Fibroblast of pulmonary artery (primary cell): ENCODE data around the gene RNF212.
"Not testable (repeated sequence)": the region's sequence is repeated elsewhere in the genome, so short reads cannot be mapped to it uniquely, and the experiment has no call there.

ENCODE experiments used
- DNase-seq: peaks from one replicate; pipeline ENCODE4 v3.0.0-alpha.2; 2010; ENCODE audit warnings: low read depth
- H3K4me3 ChIP-seq: replicated peaks from 2 replicates; pipeline ENCODE4 v1.5.1; 2011; ENCODE audit warnings: low read depth, mild to moderate bottlenecking, control low read depth, low read length, moderate library complexity
- CTCF ChIP-seq: IDR thresholded peaks from 2 replicates; pipeline ENCODE4 v1.5.1; 2011; ENCODE audit warnings: mild to moderate bottlenecking, control low read depth, low read length, inconsistent platforms; ENCODE audit errors: missing control alignments

RNF212 gene

GRCh38 chr4:1060121-1060520 lies 53.2 kb downstream of the RNF212 start:
- DNase-seq, result no peak
- TF ChIP-seq CTCF, result no peak
- no peak overlapping the region for H3K4me3 ChIP-seq

DNA sequence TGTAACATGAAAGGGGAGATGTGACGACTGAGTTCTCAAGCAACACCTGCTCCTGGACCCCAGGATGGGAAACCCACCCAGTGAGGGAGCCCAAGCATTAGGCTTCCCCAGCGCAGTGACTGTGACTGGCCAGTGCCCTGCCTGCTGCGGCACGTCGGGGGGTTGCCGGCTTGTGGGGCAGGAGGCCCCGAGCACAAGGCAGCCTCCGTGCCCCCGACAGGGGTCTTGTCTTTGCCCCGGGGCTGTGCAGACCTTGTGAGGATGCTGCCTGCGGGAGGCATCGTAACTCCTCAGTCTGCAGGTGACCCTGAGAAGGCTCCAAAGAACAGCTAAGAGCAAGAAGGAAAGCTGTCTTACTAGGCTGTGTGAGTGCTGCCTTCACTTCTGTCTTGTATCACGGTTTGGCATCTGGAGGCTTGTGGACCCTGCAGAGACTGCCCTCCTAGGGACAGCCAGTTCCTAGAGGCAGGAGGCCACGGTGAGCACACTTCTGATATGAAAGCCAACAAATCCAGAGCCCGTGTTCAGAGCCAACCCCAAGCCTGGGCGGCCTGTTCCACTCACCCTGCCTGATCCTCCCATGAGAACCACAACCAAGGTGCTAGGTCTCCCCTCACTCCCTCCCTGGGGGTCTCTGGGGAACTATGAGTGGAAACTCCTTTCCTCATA lies 54.2 kb downstream of the RNF212 start:
- no peak for DNase-seq
- no peak overlapping the region for H3K4me3 ChIP-seq
- TF ChIP-seq CTCF, result no peak

- DNase-seq, result no peak
- TF ChIP-seq CTCF, result no peak
These were observed 55.0 kb downstream of the RNF212 start for GRCh38 chr4:1058198-1058996.

DNA sequence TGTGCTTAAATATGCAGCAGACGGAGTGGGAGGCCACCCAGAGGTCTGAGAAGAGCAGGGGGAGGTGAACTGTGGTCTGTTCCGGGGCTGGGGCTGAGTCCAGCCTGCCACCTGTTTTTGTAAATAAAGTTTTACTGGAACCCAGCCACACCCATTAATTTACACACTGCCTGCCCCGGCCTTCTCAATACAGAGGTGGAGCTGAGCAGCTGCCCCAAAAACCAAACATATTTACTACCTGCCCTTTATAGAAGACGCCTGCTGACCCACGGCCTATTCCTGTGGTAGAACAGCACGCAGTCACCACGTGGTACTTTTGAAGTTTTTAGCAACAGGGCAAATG lies 56.0 kb downstream of the RNF212 start:
- DNase-seq, result no peak
- H3K4me3 ChIP-seq, result no peak overlapping the region
- no peak for TF ChIP-seq CTCF

More at GRCh38 chr4:1058198-1058996, 55.0 kb downstream of the RNF212 start:
- H3K4me3 ChIP-seq, result no peak overlapping the region

GRCh38 chr4:1056671-1057402 lies 56.5 kb downstream of the RNF212 start:
- H3K4me3 ChIP-seq, result no peak overlapping the region
- no peak for DNase-seq
- no peak for TF ChIP-seq CTCF

DNA sequence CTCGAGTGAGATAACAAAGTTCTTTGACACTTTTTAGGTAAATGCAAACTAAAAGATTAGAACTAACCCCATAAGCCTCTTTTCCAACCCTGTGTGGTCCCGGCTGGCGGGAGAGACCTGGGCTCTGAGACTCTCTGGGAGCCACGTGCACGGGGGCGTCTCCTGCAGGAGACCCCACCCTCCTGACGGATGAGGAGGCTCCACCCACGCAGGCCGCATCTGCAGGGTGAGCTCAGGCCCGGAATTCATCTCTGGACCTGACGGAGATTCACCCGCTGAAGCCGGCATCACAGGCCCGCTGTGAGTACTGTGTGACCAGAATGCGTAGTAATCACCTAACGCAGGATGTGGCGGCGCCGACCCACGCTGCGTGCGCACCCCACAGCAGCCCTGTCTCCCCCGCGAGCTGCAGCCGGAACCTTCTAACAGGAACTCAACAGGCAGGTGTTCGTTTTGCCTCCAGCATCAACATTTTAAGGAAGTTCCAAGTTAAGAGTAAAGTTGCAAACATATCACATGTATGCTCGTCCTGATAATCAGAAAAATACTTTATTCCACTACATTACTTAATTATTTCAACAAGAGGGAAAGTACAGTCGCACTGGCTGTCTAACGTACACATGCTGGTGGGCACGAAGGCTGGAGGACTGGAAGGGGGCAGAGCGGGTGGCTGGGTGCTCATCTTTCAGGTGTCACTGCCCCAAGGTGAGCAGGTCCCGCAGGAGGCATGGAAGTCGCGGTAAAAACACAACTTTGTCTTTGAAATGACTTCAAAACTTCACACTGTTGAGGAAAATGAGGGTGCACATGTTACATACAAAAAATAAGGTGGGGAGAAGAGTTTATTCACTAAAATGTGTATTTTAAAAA lies 57.4 kb downstream of the RNF212 start:
- H3K4me3 ChIP-seq, result no peak overlapping the region
- TF ChIP-seq CTCF, result no peak
- peak; percentile 15 for DNase-seq

- not testable (repeated sequence) for DNase-seq, H3K4me3 ChIP-seq
These were observed 58.1 kb downstream of the RNF212 start for GRCh38 chr4:1055243-1055701.

DNA sequence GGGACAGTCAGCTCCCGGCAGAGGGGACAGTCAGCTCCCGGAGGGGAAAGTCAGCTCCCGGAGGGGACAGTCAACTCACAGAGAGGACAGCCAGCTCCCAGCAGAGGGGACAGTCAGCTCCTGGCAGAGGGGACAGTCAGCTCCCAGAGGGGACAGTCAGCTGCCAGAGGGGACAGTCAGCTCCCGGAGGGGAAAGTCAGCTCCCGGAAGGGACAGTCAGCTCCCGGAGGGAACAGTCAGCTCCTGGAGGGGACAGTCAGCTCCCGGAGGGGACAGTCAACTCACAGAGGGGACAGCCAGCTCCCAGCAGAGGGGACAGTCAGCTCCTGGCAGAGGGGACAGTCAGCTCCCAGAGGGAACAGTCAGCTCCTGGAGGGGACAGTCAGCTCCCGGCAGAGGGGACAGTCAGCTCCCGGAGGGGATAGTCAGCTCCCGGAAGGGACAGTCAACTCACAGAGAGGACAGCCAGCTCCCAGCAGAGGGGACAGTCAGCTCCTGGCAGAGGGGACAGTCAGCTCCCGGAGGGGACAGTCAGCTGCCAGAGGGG lies 58.6 kb downstream of the RNF212 start:
- not testable (repeated sequence) for DNase-seq, H3K4me3 ChIP-seq

DNA sequence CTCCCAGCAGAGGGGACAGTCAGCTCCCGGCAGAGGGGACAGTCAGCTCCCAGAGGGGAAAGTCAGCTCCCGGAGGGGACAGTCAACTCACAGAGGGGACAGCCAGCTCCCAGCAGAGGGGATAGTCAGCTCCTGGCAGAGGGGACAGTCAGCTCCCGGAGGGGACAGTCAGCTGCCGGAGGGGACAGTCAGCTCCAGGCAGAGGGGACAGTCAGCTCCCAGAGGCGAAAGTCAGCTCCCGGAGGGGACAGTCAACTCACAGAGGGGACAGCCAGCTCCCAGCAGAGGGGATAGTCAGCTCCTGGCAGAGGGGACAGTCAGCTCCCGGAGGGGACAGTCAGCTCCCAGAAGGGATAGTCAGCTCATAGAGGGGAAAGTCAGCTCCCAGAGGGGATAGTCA lies 59.5 kb downstream of the RNF212 start:
- not testable (repeated sequence) for DNase-seq, H3K4me3 ChIP-seq
